H9 (cell line): ENCODE results near the gene FFAR1. TPM values are rescaled to one million over a fixed set of nuclear protein-coding genes. Genes with fewer than 3 reads are reported as not detected.

Source experiments
- DNase-seq: peaks from one replicate; pipeline ENCODE4 v3.0.0-alpha.2; 2017
- H2AFZ ChIP-seq: one replicate; pipeline ENCODE4 v1.6.1; 2013; ENCODE audit warnings: mild to moderate bottlenecking, low read length, control low read depth, moderate library complexity
- H2AK5ac ChIP-seq: 2 replicates; pipeline ENCODE4 v1.6.1; 2013; ENCODE audit warnings: low read length, control low read depth, mixed read lengths; ENCODE audit not compliant: insufficient read length
- H2BK120ac ChIP-seq: one replicate; pipeline ENCODE4 v1.6.1; 2013; ENCODE audit warnings: low read depth, mild to moderate bottlenecking, low read length, control low read depth, inconsistent platforms; ENCODE audit not compliant: poor library complexity, severe bottlenecking
- H2BK12ac ChIP-seq: 2 replicates; pipeline ENCODE4 v1.6.1; 2013; ENCODE audit warnings: low read length, control low read depth, mixed read lengths, low read depth; ENCODE audit not compliant: insufficient read length
- H2BK15ac ChIP-seq: 2 replicates; pipeline ENCODE4 v1.6.1; 2013; ENCODE audit warnings: low read depth, low read length, control low read depth
- H2BK20ac ChIP-seq: one replicate; pipeline ENCODE4 v1.6.1; 2013; ENCODE audit warnings: low read depth, mild to moderate bottlenecking, low read length, control low read depth, inconsistent platforms; ENCODE audit not compliant: poor library complexity, severe bottlenecking
- H2BK5ac ChIP-seq: 2 replicates; pipeline ENCODE4 v1.6.1; 2013; ENCODE audit warnings: low read length, control low read depth, mixed read lengths; ENCODE audit not compliant: insufficient read length
- H3K14ac ChIP-seq: 2 replicates; pipeline ENCODE4 v1.6.1; 2013; ENCODE audit warnings: low read length, control low read depth; ENCODE audit not compliant: insufficient read depth
- H3K18ac ChIP-seq: 2 replicates; pipeline ENCODE4 v1.6.1; 2013; ENCODE audit warnings: low read depth, mild to moderate bottlenecking, mixed read lengths, low read length, control low read depth; ENCODE audit not compliant: insufficient read length
- H3K23ac ChIP-seq: 2 replicates; pipeline ENCODE4 v1.6.1; 2013; ENCODE audit warnings: low read length, control low read depth, mixed read lengths, low read depth; ENCODE audit not compliant: insufficient read length
- H3K23me2 ChIP-seq: 2 replicates; pipeline ENCODE4 v1.6.1; 2013; ENCODE audit warnings: low read depth, mild to moderate bottlenecking, mixed read lengths, low read length, control low read depth; ENCODE audit not compliant: insufficient read length, poor library complexity, severe bottlenecking
- H3K27ac ChIP-seq: 2 replicates; pipeline ENCODE4 v1.5.1; 2013; ENCODE audit warnings: low read length, control low read depth, mixed read lengths, low read depth; ENCODE audit not compliant: insufficient read length
- H3K27me3 ChIP-seq: 2 replicates; pipeline ENCODE4 v1.6.1; 2013; ENCODE audit warnings: low read length, control low read depth, inconsistent platforms; ENCODE audit not compliant: insufficient read depth
- H3K4ac ChIP-seq: 2 replicates; pipeline ENCODE4 v1.6.1; 2013; ENCODE audit warnings: low read depth, mild to moderate bottlenecking, control low read depth, inconsistent platforms, low read length, moderate library complexity
- H3K4me1 ChIP-seq: 2 replicates; pipeline ENCODE4 v1.6.1; 2013; ENCODE audit warnings: low read length, control low read depth, inconsistent platforms; ENCODE audit not compliant: insufficient read depth
- H3K4me2 ChIP-seq: 2 replicates; pipeline ENCODE4 v1.6.1; 2013; ENCODE audit warnings: low read length, control low read depth, mixed read lengths; ENCODE audit not compliant: insufficient read length, insufficient read depth
- H3K56ac ChIP-seq: 2 replicates; pipeline ENCODE4 v1.6.1; 2013; ENCODE audit warnings: low read depth, mild to moderate bottlenecking, mixed read lengths, low read length, control low read depth; ENCODE audit not compliant: insufficient read length
- H3K79me1 ChIP-seq: 2 replicates; pipeline ENCODE4 v1.6.1; 2013; ENCODE audit warnings: low read depth, mild to moderate bottlenecking, moderate library complexity, low read length, control low read depth, inconsistent platforms; ENCODE audit not compliant: insufficient read depth, poor library complexity, severe bottlenecking
- H3K79me2 ChIP-seq: 2 replicates; pipeline ENCODE4 v1.6.1; 2013; ENCODE audit warnings: low read length, control low read depth, inconsistent platforms; ENCODE audit not compliant: insufficient read depth
- H3K9ac ChIP-seq: 2 replicates; pipeline ENCODE4 v1.6.1; 2013; ENCODE audit warnings: low read length, control low read depth, mixed read lengths; ENCODE audit not compliant: insufficient read length; ENCODE audit errors: extremely low read depth
- H3K9me3 ChIP-seq: one replicate; pipeline ENCODE4 v1.6.1; 2013; ENCODE audit warnings: low read depth, low read length, inconsistent platforms; ENCODE audit not compliant: control insufficient read depth
- H3T11ph ChIP-seq: one replicate; pipeline ENCODE4 v1.6.1; 2013; ENCODE audit warnings: mild to moderate bottlenecking, low read length, control low read depth, inconsistent platforms
- H4K20me1 ChIP-seq: one replicate; pipeline ENCODE4 v1.6.1; 2013; ENCODE audit not compliant: control insufficient read depth, insufficient read length, insufficient read depth
- H4K5ac ChIP-seq: 2 replicates; pipeline ENCODE4 v1.6.1; 2013; ENCODE audit warnings: low read depth, mild to moderate bottlenecking, mixed read lengths, low read length, control low read depth; ENCODE audit not compliant: insufficient read length
- H4K8ac ChIP-seq: replicated peaks from 2 replicates; pipeline ENCODE4 v1.6.1; 2013; ENCODE audit warnings: low read length, control low read depth, mixed read lengths, low read depth; ENCODE audit not compliant: insufficient read length
- H4K91ac ChIP-seq: 2 replicates; pipeline ENCODE4 v1.6.1; 2013; ENCODE audit warnings: low read depth, mild to moderate bottlenecking, moderate library complexity, mixed read lengths, low read length, control low read depth; ENCODE audit not compliant: insufficient read length
- H3K27ac Mint-ChIP-seq, 3 experiments: 2 replicates in 2 of 3; 3 replicates in 1 of 3; pipeline ENCODE4 v1.8.0; 2020 to 2021; ENCODE audit warnings: mixed read lengths in 3 of 3, mild to moderate bottlenecking in 1 of 3, moderate library complexity in 1 of 3
- H3K27me3 Mint-ChIP-seq: 2 replicates; pipeline ENCODE4 v1.8.0; 2021; ENCODE audit warnings: low read depth, mild to moderate bottlenecking, moderate library complexity, mixed read lengths
- H3K36me3 Mint-ChIP-seq, 3 experiments: 2 replicates in 2 of 3; 3 replicates in 1 of 3; pipeline ENCODE4 v1.8.0; 2020 to 2021; ENCODE audit warnings: low read depth in 3 of 3, mixed read lengths in 3 of 3; ENCODE audit not compliant: insufficient read depth in 1 of 3
- H3K4me1 Mint-ChIP-seq, 2 experiments: 2 replicates each; pipeline ENCODE4 v1.8.0; 2020; ENCODE audit warnings: mixed read lengths in 2 of 2
- H3K4me3 Mint-ChIP-seq, 2 experiments: 2 replicates in 1 of 2; 3 replicates in 1 of 2; pipeline ENCODE4 v1.8.0; 2020 to 2021; ENCODE audit warnings: mild to moderate bottlenecking in 2 of 2, mixed read lengths in 2 of 2, moderate library complexity in 1 of 2
- H3K9me3 Mint-ChIP-seq, 2 experiments: 2 replicates in 1 of 2; 3 replicates in 1 of 2; pipeline ENCODE4 v1.8.0; 2020; ENCODE audit warnings: mild to moderate bottlenecking in 2 of 2, mixed read lengths in 2 of 2, moderate library complexity in 1 of 2
- WGBS: extraction: QIAGEN DNeasy Blood & Tissue Kit; methylation state at CpG from one replicate; pipeline ENCODE4 v1.1.7; 2013; ENCODE audit warnings: missing lambda C conversion rate, low lambda C conversion rate, mixed read lengths; ENCODE audit not compliant: insufficient read length; ENCODE audit errors: extremely low coverage; 5-methylcytosine and 5-hydroxymethylcytosine counted together
- total RNA-seq: library from RNA; stranded (reverse); gene quantifications from 2 replicates; pipeline ENCODE4 v1.2.1, GENCODE V29; 2021
- TF ChIP-seq, protein P1 (sequence below): fragments of 200-600 bp; sonication (generic); conservative IDR thresholded peaks from 3 replicates; pipeline ENCODE4 v1.8.0; 2021; ENCODE audit warnings: antibody characterized with exemption, mild to moderate bottlenecking

The FFAR1 gene
- total RNA-seq, 1 experiment from 2014 or later, result not detected

DNA sequence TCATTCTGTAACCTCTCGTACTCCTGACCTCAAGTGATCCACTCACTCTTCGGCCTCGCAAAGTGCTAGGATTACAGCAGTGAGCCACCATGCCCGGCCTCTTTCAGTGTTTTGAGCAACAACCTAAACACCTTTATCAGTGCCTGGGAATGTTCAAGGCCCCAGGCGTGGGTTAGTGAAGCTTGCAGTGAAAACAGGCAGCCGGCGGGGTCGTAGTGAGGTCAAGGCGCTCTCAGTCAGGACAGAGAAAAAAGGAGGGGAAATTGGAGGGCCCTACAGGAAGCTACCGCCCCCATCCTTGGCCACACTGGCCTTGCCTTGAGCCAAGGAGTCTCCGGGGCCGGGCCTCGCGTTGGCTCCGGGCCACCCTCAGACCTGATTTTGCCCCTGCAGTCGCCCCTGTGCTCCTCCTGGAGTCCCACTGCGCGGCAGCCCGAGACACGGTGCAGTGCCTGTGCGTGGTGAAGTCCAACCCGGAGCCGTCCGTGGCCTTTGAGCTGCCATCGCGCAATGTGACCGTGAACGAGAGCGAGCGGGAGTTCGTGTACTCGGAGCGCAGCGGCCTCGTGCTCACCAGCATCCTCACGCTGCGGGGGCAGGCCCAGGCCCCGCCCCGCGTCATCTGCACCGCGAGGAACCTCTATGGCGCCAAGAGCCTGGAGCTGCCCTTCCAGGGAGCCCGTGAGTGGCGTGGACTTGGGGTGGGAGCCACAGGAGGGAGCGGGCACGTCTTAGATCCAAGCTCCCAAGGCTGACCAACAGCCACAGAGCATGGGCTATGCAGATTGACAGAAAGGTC, 38.0 kb upstream of the FFAR1 start:
- Histone ChIP-seq H2AFZ (no peak overlapping the region), H3K23me2 (no peaks in the 10 kb centered on the region), H3K18ac (no peak overlapping the region), H4K8ac (no peak overlapping the region), H3K4me2 (no peak overlapping the region), H3K4me1 (no peaks in the 10 kb centered on the region; the same call in 1 of the 2 replicates), H3K79me2 (no peaks in the 10 kb centered on the region), H3K27me3 (no peaks in the 10 kb centered on the region), H3K23ac (no peak overlapping the region), H2BK12ac (no peak overlapping the region), H3K79me1 (no peaks in the 10 kb centered on the region), H3K9me3 (no peaks in the 10 kb centered on the region), H3K4ac (no peak overlapping the region), H2BK5ac (no peak overlapping the region), H3K56ac (no peak overlapping the region), H3K14ac (no peak overlapping the region; the same call in 1 of the 2 replicates), H3K27ac (no peak overlapping the region), H2BK15ac (no peak overlapping the region), H4K5ac (no peak overlapping the region), H2BK120ac (no peak overlapping the region), H3T11ph (no peak overlapping the region), H3K9ac (no peak overlapping the region), H4K91ac (no peak overlapping the region), H2AK5ac (no peak overlapping the region), H4K20me1 (no peaks in the 10 kb centered on the region), H2BK20ac (no peak overlapping the region)
- Mint-ChIP-seq H3K36me3 (peaks cover 0 to 2% (median 0%) of the 10 kb centered on the region in 3 experiments; a peak in 1 of 7 replicates), H3K4me3 (no peak overlapping the region), H3K27me3 (no peaks in the 10 kb centered on the region; the same call in 1 of the 2 replicates), H3K4me1 (peaks cover 0 to 4% of the 10 kb centered on the region in 2 experiments; a peak in 1 of 4 replicates), H3K9me3 (no peaks in the 10 kb centered on the region), H3K27ac (peak overlapping the region in 1 of 3 experiments; percentile 32; a peak in 1 of 7 replicates)
- TF ChIP-seq, protein P1, sequence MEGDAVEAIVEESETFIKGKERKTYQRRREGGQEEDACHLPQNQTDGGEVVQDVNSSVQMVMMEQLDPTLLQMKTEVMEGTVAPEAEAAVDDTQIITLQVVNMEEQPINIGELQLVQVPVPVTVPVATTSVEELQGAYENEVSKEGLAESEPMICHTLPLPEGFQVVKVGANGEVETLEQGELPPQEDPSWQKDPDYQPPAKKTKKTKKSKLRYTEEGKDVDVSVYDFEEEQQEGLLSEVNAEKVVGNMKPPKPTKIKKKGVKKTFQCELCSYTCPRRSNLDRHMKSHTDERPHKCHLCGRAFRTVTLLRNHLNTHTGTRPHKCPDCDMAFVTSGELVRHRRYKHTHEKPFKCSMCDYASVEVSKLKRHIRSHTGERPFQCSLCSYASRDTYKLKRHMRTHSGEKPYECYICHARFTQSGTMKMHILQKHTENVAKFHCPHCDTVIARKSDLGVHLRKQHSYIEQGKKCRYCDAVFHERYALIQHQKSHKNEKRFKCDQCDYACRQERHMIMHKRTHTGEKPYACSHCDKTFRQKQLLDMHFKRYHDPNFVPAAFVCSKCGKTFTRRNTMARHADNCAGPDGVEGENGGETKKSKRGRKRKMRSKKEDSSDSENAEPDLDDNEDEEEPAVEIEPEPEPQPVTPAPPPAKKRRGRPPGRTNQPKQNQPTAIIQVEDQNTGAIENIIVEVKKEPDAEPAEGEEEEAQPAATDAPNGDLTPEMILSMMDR, result no peak
- DNase-seq, result no peak
- WGBS, result no CpG with 5 or more reads among the region's 47 CpGs
